ENCODE measurements around the gene XIRP1.

- no peak for TF ChIP-seq CTCF (IDR thresholded peaks at IDR 0.05)
- no peak for TF ChIP-seq POLR2A (IDR thresholded peaks at IDR 0.05)
Measured at GRCh38 chr3:39158148-39158715, 34.2 kb downstream of the XIRP1 start.

All from thyroid gland (tissue), 4 donors.